Activated naive CD8-positive, alpha-beta T cell (primary cell): ENCODE data around the gene HUS1.
A peak's percentile ranks its signal among the peaks of the same experiment; 100 is the strongest.
"Not testable (repeated sequence)": the region's sequence is repeated elsewhere in the genome, so short reads cannot be mapped to it uniquely, and the experiment has no call there.

Experiments used
- H3K27ac Mint-ChIP-seq: one replicate; pipeline ENCODE4 v1.8.0; 2021; ENCODE audit warnings: mixed read lengths
- H3K27me3 Mint-ChIP-seq: one replicate; pipeline ENCODE4 v1.8.0; 2021; ENCODE audit warnings: mixed read lengths
- H3K36me3 Mint-ChIP-seq: one replicate; pipeline ENCODE4 v1.8.0; 2021; ENCODE audit warnings: mixed read lengths
- H3K4me1 Mint-ChIP-seq: one replicate; pipeline ENCODE4 v1.8.0; 2021; ENCODE audit warnings: low read depth, mixed read lengths
- H3K4me3 Mint-ChIP-seq: one replicate; pipeline ENCODE4 v1.8.0; 2021; ENCODE audit warnings: mild to moderate bottlenecking, mixed read lengths
- H3K9me3 Mint-ChIP-seq: one replicate; pipeline ENCODE4 v1.8.0; 2021; ENCODE audit warnings: low read depth, mixed read lengths

HUS1 gene

DNA sequence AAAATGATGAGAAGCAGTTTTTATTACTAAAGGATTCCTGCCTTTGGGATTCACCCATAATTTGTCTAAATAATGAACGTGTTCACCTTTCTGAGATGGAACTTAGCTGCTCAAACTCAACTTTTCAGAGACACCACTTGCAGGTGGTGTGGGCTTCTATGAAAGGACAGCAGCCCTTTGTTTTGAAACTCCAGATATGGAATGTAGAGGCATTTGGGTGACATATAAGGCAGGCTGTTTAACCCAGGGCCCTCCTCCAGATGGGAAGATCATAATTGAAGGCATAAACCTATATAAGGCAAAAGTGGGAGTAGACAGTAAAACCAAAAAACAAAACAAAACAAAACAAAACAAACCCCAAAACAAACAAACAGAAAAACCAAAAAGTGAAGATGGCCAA is 11.9 kb upstream of the HUS1 start:
- Mint-ChIP-seq H3K4me3 (peak overlapping the region; percentile 89), H3K9me3 (peaks cover 7% of the 10 kb centered on the region), H3K27ac (peak overlapping the region; percentile 96), H3K36me3 (peaks cover 4% of the 10 kb centered on the region), H3K27me3 (no peaks in the 10 kb centered on the region), H3K4me1 (peaks cover 20% of the 10 kb centered on the region)

DNA sequence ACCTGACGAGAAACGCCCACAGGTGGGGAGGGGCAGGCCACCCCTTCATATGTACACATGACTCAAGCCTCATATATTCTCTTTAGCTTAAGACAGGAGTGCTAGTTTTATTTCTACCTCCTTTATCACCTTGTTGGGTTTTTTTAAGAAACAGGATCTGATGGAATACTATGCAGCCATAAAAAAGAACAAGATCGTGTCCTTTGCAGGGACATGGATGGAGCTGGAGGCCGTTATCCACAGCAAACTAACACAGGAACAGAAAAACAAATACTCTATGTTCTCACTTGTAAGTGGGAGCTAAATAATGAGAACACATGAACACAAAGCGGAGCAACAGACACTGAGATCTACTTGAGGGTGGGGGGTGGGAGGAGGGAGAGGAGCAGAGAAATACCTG is 11.2 kb upstream of the HUS1 start:
- H3K9me3 Mint-ChIP-seq = peaks cover 7% of the 10 kb centered on the region
- H3K27ac Mint-ChIP-seq = peak overlapping the region; percentile 31
- H3K36me3 Mint-ChIP-seq = peaks cover 4% of the 10 kb centered on the region
- no peak overlapping the region for H3K4me3 Mint-ChIP-seq
- H3K27me3 Mint-ChIP-seq = no peaks in the 10 kb centered on the region
- peaks cover 20% of the 10 kb centered on the region for H3K4me1 Mint-ChIP-seq

DNA sequence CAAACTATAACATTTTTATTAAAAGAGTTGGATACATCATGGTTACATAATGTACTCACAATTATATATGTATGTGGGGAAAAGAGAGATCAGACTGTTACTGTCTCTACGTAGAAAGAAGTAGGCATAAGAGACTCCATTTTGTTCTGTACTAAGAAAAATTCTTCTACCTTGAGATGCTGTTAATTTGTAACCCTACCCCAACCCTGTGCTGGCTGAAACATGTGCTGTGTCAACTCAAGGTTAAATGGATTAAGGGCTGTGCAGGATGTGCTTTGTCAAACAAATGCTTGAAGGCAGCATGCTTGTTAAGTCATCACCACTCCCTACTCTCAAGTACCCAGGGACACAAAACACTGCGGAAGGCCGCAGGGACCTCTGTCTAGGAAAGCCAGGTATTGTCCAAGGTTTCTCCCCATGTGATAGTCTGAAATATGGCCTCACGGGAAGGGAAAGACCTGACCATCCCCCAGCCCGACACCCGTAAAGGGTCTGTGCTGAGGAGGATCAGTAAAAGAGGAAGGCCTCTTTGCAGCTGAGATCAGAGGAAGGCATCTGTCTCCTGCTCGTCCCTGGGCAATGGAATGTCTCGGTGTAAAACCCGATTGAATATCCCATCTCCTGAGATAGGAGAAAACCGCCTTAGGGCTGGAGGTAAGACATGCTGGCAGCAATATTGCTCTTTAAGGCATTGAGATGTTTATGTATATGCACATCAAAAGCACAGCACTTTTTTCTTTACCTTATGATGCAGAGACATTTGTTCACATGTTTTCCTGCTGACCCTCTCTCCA is 10.4 kb upstream of the HUS1 start:
- H3K9me3 Mint-ChIP-seq, H3K27me3 Mint-ChIP-seq, H3K36me3 Mint-ChIP-seq, H3K4me3 Mint-ChIP-seq, H3K27ac Mint-ChIP-seq: not testable (repeated sequence)
- peaks cover 20% of the 10 kb centered on the region for H3K4me1 Mint-ChIP-seq

DNA sequence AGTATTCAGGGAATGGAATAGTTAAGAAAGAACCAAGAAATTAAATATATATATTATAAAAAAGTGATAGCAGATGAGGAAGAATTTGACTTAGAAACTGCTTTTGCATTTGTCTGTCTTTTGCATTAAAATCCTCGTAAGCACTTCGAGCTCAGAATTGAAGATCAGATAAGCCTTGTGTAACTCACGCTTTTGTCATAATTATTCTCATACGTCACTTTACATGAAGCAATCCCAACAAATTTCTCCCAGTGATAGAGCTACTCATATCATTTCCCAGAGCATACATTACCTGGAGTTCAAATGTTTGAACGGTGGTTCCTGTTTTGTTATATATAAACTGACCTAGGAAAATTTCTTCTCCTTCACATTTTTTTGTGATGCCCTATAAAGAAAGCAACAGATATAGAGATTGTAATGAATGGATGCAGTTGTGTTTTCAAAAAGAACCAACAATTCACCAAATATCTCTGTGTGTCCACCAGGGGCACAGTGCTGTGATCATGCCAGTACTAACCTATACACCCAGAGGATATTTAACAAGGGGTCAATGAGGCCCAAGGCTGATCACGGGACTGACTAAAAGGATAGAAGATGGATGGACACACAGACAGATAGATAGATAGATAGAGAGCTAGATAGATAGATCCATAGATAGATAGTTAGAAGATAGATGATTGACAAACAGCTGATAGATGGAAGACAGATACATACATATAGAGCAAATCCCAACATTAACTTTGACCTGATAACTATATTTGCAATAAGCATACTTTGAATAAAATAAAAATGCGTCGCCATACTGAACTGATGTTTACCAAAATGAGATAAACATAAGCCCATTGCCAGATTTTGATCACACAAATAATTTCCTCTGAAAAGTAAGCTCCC is 9.3 kb upstream of the HUS1 start:
- Mint-ChIP-seq H3K4me3 (no peak overlapping the region), H3K36me3 (no peaks in the 10 kb centered on the region), H3K9me3 (no peaks in the 10 kb centered on the region), H3K27ac (no peak overlapping the region), H3K4me1 (peaks cover 20% of the 10 kb centered on the region), H3K27me3 (no peaks in the 10 kb centered on the region)

DNA sequence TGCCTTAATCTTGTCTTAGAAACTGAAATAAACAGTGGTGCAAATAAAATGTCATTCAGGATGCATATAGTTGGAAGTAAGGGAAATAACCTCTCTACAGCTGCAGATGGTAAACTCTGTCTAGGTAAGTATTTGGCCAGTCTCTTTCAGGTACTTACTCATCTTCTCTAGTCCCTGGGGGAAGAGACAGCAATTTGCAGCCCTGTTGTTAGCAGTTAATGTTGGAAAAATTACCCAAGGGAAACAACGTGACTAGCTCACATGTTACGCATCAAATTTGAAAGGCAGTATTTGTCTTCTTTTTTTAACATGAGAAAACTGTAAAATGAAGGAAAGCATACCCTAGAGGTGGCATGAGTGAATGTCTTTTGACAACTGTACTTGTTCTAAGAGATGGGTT is 3.2 kb upstream of the HUS1 start:
- H3K9me3 Mint-ChIP-seq = no peaks in the 10 kb centered on the region
- H3K36me3 Mint-ChIP-seq = peaks cover 9% of the 10 kb centered on the region
- peaks cover 18% of the 10 kb centered on the region for H3K4me1 Mint-ChIP-seq
- no peaks in the 10 kb centered on the region for H3K27me3 Mint-ChIP-seq
- no peak overlapping the region for H3K4me3 Mint-ChIP-seq
- H3K27ac Mint-ChIP-seq = no peak overlapping the region

DNA sequence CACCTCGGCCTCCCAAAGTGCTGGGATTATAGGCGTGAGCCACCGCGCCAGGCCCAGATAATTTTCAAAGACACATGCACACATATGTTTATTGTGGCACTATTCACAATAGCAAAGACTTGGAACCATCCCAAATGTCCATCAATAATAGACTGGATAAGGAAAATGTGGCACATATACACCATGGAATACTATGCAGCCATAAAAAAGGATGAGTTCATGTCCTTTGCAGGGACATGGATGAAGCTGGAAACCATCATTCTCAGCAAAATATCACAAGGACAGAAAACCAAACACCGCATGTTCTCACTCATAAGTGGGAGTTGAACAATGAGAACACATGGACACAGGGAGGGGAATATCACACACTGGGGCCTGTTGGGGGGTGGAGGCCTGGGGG is 1.2 kb upstream of the HUS1 start:
- not testable (repeated sequence) for H3K9me3 Mint-ChIP-seq, H3K27ac Mint-ChIP-seq, H3K4me3 Mint-ChIP-seq, H3K27me3 Mint-ChIP-seq
- H3K4me1 Mint-ChIP-seq = peaks cover 26% of the 10 kb centered on the region
- H3K36me3 Mint-ChIP-seq = peaks cover 11% of the 10 kb centered on the region

DNA sequence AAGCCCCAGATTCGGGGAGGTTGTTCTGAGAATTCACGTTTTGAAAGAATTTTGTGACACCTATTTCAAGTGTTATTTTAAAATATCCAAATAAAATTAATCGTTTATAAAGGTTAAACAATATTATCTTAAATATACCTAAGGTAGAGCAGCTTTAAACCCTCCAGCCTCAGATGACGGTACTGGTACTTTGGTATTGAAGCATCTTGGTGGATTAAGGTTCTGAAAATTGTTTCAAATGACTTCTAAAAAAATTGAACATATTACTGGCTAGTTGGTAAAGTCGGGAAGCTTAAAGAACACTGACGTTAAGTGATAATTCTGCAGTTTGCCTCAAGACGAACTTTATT is 392 bp upstream of the HUS1 start:
- peaks cover 26% of the 10 kb centered on the region for H3K4me1 Mint-ChIP-seq
- no peaks in the 10 kb centered on the region for H3K9me3 Mint-ChIP-seq
- peak overlapping the region; percentile 99 for H3K27ac Mint-ChIP-seq
- H3K4me3 Mint-ChIP-seq = peak overlapping the region; percentile 98
- H3K36me3 Mint-ChIP-seq = peaks cover 11% of the 10 kb centered on the region
- no peaks in the 10 kb centered on the region for H3K27me3 Mint-ChIP-seq

DNA sequence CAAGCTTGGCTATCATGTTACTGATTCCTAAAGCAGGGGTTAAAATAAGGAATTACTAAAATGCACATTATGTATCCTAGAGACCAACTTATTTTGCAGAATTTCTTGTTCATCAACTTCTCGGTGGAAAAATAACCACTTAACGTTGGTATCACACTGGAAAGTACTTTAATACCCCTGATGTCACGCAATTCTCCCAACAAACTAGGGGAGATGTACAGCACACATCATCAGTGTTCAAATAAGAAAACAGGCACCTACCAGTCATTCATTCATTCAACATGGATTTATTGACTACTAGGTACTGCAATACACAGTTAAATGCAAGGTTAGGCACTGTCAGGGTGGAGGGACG is 648 bp downstream of the HUS1 start:
- Mint-ChIP-seq H3K27ac (peak overlapping the region; percentile 99), H3K9me3 (no peaks in the 10 kb centered on the region), H3K27me3 (no peaks in the 10 kb centered on the region), H3K4me3 (peak overlapping the region; percentile 98), H3K4me1 (peaks cover 36% of the 10 kb centered on the region), H3K36me3 (peaks cover 15% of the 10 kb centered on the region)

DNA sequence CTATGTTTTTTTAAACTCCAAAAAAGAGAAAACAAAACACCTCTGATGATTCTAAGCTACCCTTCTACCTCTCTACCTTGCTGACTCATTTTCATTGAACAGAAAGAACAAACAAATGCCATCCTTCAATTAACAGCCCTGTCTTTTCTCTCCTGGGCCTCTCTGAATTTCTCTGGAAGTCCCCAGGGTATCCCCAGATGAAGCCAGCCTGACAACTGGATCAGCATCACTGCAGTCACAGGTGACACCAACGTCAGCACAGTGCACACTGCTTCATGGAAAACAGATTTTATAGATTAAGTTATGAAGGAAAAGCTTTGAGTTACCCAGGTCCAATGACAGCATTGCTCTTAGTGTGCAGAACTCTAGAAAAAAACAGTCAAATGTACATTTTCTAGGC is 5.7 kb downstream of the HUS1 start:
- Mint-ChIP-seq H3K27ac (peak overlapping the region; percentile 82), H3K27me3 (no peaks in the 10 kb centered on the region), H3K36me3 (peaks cover 22% of the 10 kb centered on the region), H3K4me1 (peaks cover 62% of the 10 kb centered on the region), H3K4me3 (no peak overlapping the region), H3K9me3 (no peaks in the 10 kb centered on the region)

DNA sequence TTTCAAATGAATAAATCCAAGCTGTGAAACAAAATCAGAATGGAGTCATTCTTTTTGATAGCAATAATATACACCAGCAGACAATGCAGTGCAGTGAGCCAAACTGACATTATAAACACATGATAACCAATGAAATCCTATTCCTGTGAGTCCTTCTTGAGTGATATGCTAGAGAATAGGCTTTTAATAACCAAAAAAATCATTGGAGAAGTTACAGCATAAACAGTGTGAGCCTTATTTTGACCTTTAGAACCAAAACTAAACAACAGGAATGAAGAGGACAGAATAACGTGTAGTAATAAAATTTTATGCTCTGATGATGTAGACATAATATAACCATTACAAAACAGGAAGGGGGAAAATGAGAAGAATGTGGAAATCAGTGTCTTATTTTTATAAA is 8.7 kb downstream of the HUS1 start:
- H3K36me3 Mint-ChIP-seq = peaks cover 23% of the 10 kb centered on the region
- no peak overlapping the region for H3K4me3 Mint-ChIP-seq
- H3K27me3 Mint-ChIP-seq = no peaks in the 10 kb centered on the region
- no peaks in the 10 kb centered on the region for H3K9me3 Mint-ChIP-seq
- H3K27ac Mint-ChIP-seq = peak overlapping the region; percentile 48
- H3K4me1 Mint-ChIP-seq = peaks cover 49% of the 10 kb centered on the region

DNA sequence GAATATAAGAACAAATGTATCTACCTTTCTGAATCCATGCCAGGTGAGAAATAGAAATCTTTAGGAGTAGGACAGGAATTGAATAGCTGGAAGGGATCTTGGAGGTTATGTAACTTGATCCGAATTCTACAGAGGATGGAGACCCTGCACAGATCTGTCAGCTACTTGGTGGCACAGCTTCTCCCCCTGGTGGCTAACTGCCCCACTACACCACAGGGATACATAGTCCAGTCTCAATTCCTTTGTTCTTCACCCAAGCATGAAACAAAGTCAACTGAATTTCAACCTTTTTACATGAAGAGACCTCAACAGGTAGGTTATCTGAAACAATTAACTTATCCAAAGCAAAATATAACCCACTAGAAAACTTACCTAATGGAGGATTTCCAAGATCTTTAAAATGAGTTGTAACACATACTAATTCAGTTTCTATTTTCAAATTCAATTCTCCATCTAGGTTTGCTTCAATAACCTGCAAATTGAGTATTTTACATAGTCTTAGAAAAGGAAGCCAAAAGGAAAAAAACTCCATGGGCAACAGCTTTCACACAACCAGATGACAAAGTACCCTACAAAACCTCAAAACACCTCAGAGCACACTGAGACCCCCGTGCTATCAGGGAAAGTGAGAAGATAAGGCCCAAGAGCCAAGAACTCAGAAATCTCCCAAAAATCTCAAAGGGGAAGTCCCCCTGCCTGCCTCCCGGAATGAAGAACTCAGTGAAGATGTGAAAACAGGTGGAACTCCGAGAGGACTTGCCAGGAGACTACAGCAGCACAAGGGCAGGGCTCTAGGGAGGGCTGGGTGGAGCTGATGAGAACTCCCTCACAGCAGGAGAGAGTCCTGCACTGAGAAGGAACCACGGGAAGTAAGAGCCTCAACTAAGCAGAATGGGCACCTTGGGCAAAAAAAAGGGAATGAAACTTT is 10.3 kb downstream of the HUS1 start:
- Mint-ChIP-seq H3K27me3 (no peaks in the 10 kb centered on the region), H3K36me3 (peaks cover 28% of the 10 kb centered on the region), H3K9me3 (no peaks in the 10 kb centered on the region), H3K4me3 (no peak overlapping the region), H3K27ac (peak overlapping the region; percentile 28), H3K4me1 (peaks cover 43% of the 10 kb centered on the region)

DNA sequence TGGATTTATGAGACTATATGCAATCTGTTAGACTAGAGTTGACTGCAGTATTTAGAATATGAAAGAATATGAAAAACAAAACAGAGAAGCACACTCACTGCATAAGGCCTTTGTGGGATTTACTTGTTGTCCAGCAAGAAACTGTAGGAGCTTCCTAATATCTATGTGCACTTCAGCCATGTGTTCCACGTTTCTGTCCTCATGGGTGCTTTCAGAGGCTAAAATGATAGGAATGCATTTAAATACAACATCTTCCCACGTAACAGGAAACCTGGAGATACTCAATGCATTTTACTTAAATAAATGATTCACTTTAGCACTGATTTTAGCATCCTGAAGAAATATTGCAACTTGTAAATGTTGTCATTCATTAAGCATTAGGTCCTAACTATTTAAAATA is 11.7 kb downstream of the HUS1 start:
- Mint-ChIP-seq H3K4me3 (no peak overlapping the region), H3K9me3 (no peaks in the 10 kb centered on the region), H3K36me3 (peaks cover 25% of the 10 kb centered on the region), H3K4me1 (peaks cover 30% of the 10 kb centered on the region), H3K27ac (no peak overlapping the region), H3K27me3 (no peaks in the 10 kb centered on the region)

DNA sequence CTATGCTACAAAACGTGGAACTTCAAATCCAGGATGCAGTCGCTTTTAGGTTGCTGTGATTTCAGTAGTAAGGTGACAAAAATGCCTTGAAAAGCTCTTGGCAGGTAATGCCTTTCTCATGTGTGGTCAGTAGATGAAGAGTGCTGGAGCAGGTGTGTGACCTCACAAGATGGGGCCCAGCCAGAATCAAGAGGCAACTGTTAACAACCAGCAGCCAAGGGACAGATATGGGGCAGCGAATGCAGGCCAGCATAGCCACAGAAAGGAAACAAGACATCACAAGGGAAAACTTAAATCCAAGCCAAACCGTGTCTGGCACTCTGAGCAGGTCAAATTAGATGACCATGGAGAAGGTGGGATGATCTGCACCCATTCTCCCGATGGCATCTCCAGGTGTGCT is 12.3 kb downstream of the HUS1 start:
- no peaks in the 10 kb centered on the region for H3K9me3 Mint-ChIP-seq
- H3K36me3 Mint-ChIP-seq = peaks cover 25% of the 10 kb centered on the region
- peak overlapping the region; percentile 75 for H3K27ac Mint-ChIP-seq
- H3K4me3 Mint-ChIP-seq = no peak overlapping the region
- peaks cover 31% of the 10 kb centered on the region for H3K4me1 Mint-ChIP-seq
- no peaks in the 10 kb centered on the region for H3K27me3 Mint-ChIP-seq

DNA sequence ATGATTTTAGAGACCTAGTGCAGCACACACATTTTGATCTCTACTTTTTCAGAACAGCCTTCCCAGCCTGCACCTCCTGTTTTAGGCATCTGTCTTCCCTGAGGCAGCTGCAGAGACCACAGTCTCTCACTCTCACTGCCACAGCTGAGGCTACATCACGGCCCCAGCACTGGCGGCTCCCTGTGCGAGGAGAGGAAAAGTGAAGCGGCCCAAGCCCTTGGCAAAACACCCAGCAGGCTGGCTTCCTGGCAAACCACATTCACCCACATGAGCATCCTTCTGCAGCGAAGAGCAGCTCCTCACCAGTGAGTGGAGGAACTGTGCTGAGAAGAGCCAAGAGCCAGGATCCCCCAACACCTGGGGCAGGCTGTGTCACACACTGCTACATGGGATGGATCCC is 14.0 kb downstream of the HUS1 start:
- Mint-ChIP-seq H3K4me1 (peaks cover 20% of the 10 kb centered on the region), H3K27me3 (no peaks in the 10 kb centered on the region), H3K27ac (no peak overlapping the region), H3K4me3 (no peak overlapping the region), H3K36me3 (peaks cover 25% of the 10 kb centered on the region), H3K9me3 (no peaks in the 10 kb centered on the region)

DNA sequence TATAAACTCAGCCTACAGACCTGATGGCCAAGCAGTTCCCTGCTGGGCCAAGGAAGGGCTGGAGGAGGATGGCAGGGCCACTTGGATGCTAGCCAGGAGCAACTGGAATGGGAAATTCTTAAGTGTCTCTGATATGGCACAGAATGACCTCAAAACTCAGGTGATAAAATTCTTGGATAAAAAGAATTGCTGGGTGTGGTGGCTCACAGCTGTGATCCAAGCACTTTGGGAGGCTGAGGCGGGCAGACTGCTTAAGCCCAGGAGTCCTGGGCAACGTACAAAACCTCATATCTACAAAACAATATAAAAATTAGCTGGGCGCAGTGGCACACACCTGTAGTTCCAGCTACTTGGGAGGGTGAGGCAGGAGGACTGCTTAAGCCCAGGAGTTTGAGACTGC is 17.2 kb downstream of the HUS1 start:
- no peak overlapping the region for H3K4me3 Mint-ChIP-seq
- H3K36me3 Mint-ChIP-seq = peaks cover 26% of the 10 kb centered on the region
- peaks cover 5% of the 10 kb centered on the region for H3K4me1 Mint-ChIP-seq
- H3K27ac Mint-ChIP-seq = no peak overlapping the region
- no peaks in the 10 kb centered on the region for H3K27me3 Mint-ChIP-seq
- H3K9me3 Mint-ChIP-seq = no peaks in the 10 kb centered on the region
